OCI-LY3 (cell line): ENCODE results near the gene TMEM242.

ENCODE experiments used
- H2AFZ ChIP-seq: fragments of 200-600, 300-600 bp; shearing (Covaris generic); 2 replicates; pipeline ENCODE4 v1.6.0; 2014; ENCODE audit warnings: antibody characterized with exemption, low read depth, low read length
- H3K27ac ChIP-seq: fragments of 200-600, 300-600 bp; sonication (generic); 2 replicates; pipeline ENCODE4 v1.5.1; 2014; ENCODE audit warnings: mild to moderate bottlenecking, low read length, moderate library complexity, mixed read lengths
- H3K27me3 ChIP-seq: fragments of 200-600, 300-600 bp; sonication (generic); 2 replicates; pipeline ENCODE4 v1.6.1; 2014; ENCODE audit warnings: low read depth, low read length, mixed read lengths
- H3K36me3 ChIP-seq: fragments of 200-600, 300-600 bp; sonication (generic); replicated peaks from 2 replicates; pipeline ENCODE3; 2014; ENCODE audit warnings: low read depth, low read length, mixed read lengths
- H3K4me1 ChIP-seq: fragments of 300-600, 200-600 bp; sonication (generic); 2 replicates; pipeline ENCODE4 v1.6.1; 2014; ENCODE audit warnings: low read length, mixed read lengths
- H3K4me2 ChIP-seq: fragments of 200-600, 300-600 bp; sonication (generic); 2 replicates; pipeline ENCODE4 v1.6.1; 2014; ENCODE audit warnings: low read length, mixed read lengths
- H3K4me3 ChIP-seq: fragments of 300-600, 200-600 bp; sonication (generic); 2 replicates; pipeline ENCODE4 v1.5.1; 2014; ENCODE audit warnings: antibody characterized with exemption, mild to moderate bottlenecking, low read length, moderate library complexity
- H3K79me2 ChIP-seq: fragments of 300-600, 200-600 bp; shearing (Covaris generic); 2 replicates; pipeline ENCODE4 v1.6.1; 2014; ENCODE audit warnings: mild to moderate bottlenecking, low read length, mixed read lengths
- H3K9ac ChIP-seq: fragments of 300-600, 200-600 bp; shearing (Covaris generic); 2 replicates; pipeline ENCODE4 v1.6.0; 2014; ENCODE audit warnings: mild to moderate bottlenecking, low read length, moderate library complexity
- H3K9me3 ChIP-seq: fragments of 200-600, 300-600 bp; shearing (Covaris generic); 2 replicates; pipeline ENCODE4 v1.6.1; 2014; ENCODE audit warnings: low read length, mixed read lengths; ENCODE audit not compliant: insufficient read depth
- H4K20me1 ChIP-seq: fragments of 200-600, 300-600 bp; sonication (generic); 2 replicates; pipeline ENCODE4 v1.6.1; 2016; ENCODE audit warnings: low read length, mixed read lengths; ENCODE audit not compliant: insufficient read depth
- CTCF ChIP-seq: fragments of 200-600, 300-600 bp; sonication (generic); IDR thresholded peaks from 2 replicates; pipeline ENCODE4 v1.5.1; 2014; ENCODE audit warnings: antibody characterized with exemption, low read length, low read depth
- EZH2phosphoT487 ChIP-seq: fragments of 200-600 bp; shearing (Covaris generic); IDR thresholded peaks from 2 replicates; pipeline ENCODE4 v1.6.1; 2018; ENCODE audit warnings: antibody characterized with exemption, mixed run types, low read depth

TMEM242 gene

GRCh38 chr6:157325069-157325805 is 1.9 kb upstream of the TMEM242 start:
- H3K4me1 ChIP-seq = peaks cover 19% of the 10 kb centered on the region
- no peak overlapping the region for H2AFZ ChIP-seq
- H4K20me1 ChIP-seq = no peaks in the 10 kb centered on the region
- no peak overlapping the region for H3K4me3 ChIP-seq
- peaks cover 24% of the 10 kb centered on the region for H3K27me3 ChIP-seq
- H3K27ac ChIP-seq = no peak overlapping the region
- TF ChIP-seq EZH2phosphoT487 (no peak), CTCF (no peak)
- no peaks in the 10 kb centered on the region for H3K36me3 ChIP-seq
- peaks cover 5% of the 10 kb centered on the region; the same call in 1 of the 2 replicates for H3K79me2 ChIP-seq
- H3K4me2 ChIP-seq = no peak overlapping the region
- no peak overlapping the region for H3K9ac ChIP-seq
- H3K9me3 ChIP-seq = no peaks in the 10 kb centered on the region

- H3K4me3 ChIP-seq = peak overlapping the region; percentile 96
- H3K36me3 ChIP-seq = no peaks in the 10 kb centered on the region
- H3K79me2 ChIP-seq = peaks cover 5% of the 10 kb centered on the region; the same call in 1 of the 2 replicates
- peak overlapping the region; percentile 92 for H3K4me2 ChIP-seq
- H4K20me1 ChIP-seq = no peaks in the 10 kb centered on the region
- peaks cover 24% of the 10 kb centered on the region for H3K27me3 ChIP-seq
- peaks cover 19% of the 10 kb centered on the region for H3K4me1 ChIP-seq
- peak overlapping the region; percentile 69 for H3K9ac ChIP-seq
- peak overlapping the region; percentile 97 for H2AFZ ChIP-seq
- TF ChIP-seq EZH2phosphoT487 = no peak
- no peak for TF ChIP-seq CTCF
- H3K27ac ChIP-seq = no peak overlapping the region
- H3K9me3 ChIP-seq = no peaks in the 10 kb centered on the region
These were observed 614 bp upstream of the TMEM242 start for GRCh38 chr6:157323966-157324300.

GRCh38 chr6:157322792-157323254 is 496 bp downstream of the TMEM242 start:
- Histone ChIP-seq H2AFZ (peak overlapping the region; percentile 84), H3K9ac (peak overlapping the region; percentile 69), H3K4me1 (peaks cover 12% of the 10 kb centered on the region), H3K79me2 (peaks cover 5% of the 10 kb centered on the region; the same call in 1 of the 2 replicates), H4K20me1 (no peaks in the 10 kb centered on the region), H3K4me2 (peak overlapping the region; percentile 85), H3K4me3 (peak overlapping the region; percentile 96), H3K27ac (no peak overlapping the region), H3K9me3 (no peaks in the 10 kb centered on the region), H3K36me3 (no peaks in the 10 kb centered on the region), H3K27me3 (peaks cover 19% of the 10 kb centered on the region)
- TF ChIP-seq CTCF (no peak), EZH2phosphoT487 (no peak)

- no peaks in the 10 kb centered on the region for H3K4me1 ChIP-seq
- no peak overlapping the region for H3K9ac ChIP-seq
- H4K20me1 ChIP-seq = no peaks in the 10 kb centered on the region
- no peak overlapping the region for H3K4me2 ChIP-seq
- no peak overlapping the region for H2AFZ ChIP-seq
- H3K27ac ChIP-seq = no peak overlapping the region
- no peak overlapping the region for H3K4me3 ChIP-seq
- H3K9me3 ChIP-seq = no peaks in the 10 kb centered on the region
- no peaks in the 10 kb centered on the region for H3K79me2 ChIP-seq
- TF ChIP-seq CTCF = no peak
- no peak for TF ChIP-seq EZH2phosphoT487
- no peaks in the 10 kb centered on the region for H3K27me3 ChIP-seq
- no peaks in the 10 kb centered on the region for H3K36me3 ChIP-seq
These were observed 6.2 kb downstream of the TMEM242 start for GRCh38 chr6:157316871-157317814.
